GM18858 (cell line): ENCODE measurements around the gene GNAS-AS1.

Experiments
- ATAC-seq: cut with Tn5 transposase; IDR thresholded peaks from one replicate; pipeline ENCODE4 v1.9.1; 2021; ENCODE audit not compliant: unreplicated experiment

Gene GNAS-AS1

DNA sequence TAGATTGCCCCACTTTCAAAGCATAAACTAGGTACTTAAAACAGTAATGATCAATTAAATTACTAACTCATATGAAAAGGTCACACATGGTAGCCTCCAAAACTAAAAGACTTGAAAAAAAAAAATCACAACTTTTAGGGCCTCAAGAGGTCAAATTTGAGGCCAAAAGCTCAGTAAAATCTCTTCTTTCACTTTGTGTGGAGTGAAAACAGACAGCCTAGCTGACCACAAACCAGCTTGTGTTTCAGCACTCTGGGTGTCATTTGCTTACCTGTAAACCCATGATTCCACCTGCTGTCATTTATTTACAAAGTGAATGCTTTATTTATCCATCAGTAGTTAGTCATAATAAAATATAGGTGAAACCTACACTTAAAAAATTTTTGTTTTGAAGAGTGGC lies 35.8 kb upstream of the GNAS-AS1 start:
- ATAC-seq = no peak

DNA sequence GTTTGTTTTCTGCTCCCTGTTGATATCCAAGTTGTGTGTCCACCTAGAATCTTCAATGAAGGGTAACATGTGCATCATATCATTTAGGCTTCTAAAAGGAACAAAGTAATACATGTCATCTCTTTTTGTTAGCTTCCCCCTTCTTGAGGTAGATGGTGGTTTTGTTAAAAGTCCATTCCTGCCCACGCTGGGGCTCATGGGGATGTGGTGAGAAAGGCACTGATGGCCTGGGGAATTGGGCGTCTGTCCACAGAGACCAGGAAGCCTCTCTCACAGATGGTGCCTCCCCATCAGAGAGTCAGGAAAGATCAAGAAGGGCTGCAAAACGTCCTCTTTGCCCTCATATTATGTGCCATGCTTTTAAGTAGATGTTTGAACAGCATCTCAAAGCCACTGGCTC lies 34.3 kb upstream of the GNAS-AS1 start:
- no peak for ATAC-seq

DNA sequence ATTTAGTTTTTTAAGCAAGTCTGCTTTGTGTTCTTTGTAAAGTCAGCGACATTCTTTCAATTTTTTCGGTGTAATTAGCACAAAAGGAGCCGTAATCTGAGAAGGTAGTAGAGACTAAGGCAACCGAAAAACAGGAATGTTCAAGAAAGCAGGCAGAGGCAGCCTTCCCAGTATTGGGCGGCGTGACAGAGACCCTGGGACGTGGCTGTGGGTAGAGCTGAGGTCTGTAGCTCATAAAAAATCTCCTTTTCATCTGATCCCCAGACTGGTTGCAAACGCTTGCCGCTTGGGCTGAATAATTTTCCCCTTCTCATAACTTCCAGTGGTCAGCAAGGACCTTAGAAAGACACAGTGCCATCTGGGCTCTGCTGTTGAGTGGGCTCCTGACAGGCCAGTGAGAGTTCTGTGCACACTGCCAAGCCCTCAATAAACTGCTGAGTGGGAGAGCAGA lies 32.6 kb upstream of the GNAS-AS1 start:
- ATAC-seq = no peak

DNA sequence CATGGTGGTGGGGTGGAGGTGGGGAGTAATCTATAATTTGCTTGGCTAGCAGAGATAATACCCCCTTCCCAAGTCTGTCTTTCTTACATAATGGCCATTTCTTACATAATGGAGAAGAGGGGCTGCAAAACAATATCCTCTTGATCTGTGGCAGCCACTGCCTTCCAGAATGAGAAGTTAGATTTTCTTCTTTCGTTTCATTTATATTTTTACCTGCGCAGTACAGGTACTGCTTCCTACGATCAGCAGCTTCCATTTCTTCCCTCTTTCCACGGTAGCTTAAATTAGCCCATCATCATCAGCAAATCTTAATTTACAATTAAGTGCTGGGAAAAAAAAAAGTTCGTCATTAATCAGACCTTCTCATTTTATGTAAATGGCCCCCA lies 32.0 kb upstream of the GNAS-AS1 start:
- no peak for ATAC-seq

DNA sequence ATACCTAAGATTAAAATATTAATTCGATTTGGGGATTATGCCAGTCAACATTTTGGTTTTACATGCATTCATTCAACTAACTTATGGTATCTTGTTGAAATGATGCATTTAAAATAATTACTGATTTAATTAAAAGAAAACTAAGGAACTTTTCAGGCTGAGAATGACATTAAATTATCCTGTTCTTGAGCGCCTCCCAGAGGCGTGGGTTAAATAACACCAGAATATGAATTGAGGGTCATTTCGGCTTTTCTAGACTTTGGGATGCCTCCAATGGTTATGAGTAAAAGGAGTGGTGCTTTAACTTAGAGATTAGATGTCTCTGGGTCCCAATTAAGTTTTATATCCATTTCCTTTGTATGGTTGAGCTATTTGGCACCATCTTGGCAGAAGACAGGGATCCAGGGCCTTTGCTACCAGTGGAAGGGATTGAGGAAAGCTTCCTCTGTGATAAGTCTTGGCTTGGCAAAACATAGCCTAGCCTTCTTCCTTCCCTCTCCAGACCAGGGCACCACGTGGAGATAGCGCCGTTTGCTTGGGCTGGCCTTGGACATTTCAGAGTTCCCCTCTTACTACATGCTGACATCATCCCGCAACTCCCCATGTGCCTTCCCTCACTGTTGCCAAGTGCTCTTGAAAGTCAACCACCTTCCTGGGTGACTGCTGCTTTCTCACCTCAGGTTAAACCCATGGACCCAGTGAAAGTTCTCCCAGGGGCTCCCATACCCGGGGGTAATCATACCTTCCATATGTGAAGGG lies 30.5 kb upstream of the GNAS-AS1 start:
- no peak for ATAC-seq

DNA sequence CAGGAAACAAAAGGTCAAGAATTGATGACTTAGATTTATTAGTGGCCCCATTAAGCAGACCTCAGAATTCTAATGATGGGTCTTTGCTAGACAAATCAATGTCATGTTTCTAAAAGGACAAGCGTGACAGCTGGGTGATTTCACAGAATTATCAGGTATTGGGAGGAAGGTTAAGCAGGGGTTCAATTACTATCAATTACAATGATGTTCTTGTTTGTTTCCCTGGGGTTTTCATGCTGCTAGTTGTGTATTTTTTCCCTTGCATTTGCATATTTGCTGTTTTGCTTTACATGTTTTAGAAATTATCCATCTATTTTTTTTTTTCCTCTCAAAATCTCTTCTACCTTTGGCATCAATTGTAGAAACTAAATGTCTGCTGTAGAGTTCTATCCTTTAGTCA lies 29.7 kb upstream of the GNAS-AS1 start:
- ATAC-seq = no peak

DNA sequence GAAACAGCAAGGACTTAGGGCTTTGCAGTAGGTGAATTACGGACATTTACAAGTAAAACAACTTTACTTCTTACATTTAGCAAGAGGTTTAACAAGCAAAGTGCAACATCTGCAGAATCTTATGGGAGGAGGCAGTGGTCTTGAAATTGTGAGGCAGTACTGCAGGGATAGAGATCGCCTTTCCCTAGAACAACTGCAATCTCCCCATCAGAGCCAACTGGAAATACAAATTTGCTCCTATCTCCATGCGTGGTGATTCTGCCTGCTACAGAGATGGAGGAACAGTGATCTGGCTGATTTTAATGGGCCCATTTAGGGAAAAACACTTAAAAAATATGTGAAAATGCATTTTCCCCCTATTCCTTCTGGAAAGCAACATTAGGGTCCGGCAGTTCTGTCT lies 27.7 kb upstream of the GNAS-AS1 start:
- ATAC-seq = no peak

DNA sequence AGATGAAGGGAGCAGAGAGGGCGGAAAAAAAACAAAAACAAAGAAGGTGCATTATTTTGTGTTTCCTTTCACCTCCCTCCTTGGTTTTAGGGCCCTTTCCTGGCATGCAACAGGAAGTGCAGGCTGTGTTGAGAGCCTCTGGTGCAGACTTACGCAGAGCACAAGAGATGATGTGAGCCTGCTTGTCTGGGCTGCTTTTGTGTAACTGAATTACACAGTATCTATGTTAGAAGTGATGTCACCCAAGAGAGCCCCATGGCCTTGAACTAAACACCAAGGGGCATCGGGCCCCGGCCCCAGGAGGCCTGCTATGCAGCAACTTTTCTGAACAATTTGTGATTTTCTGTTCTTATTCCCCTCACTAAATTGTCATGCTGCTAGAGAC lies 27.3 kb upstream of the GNAS-AS1 start:
- no peak for ATAC-seq

DNA sequence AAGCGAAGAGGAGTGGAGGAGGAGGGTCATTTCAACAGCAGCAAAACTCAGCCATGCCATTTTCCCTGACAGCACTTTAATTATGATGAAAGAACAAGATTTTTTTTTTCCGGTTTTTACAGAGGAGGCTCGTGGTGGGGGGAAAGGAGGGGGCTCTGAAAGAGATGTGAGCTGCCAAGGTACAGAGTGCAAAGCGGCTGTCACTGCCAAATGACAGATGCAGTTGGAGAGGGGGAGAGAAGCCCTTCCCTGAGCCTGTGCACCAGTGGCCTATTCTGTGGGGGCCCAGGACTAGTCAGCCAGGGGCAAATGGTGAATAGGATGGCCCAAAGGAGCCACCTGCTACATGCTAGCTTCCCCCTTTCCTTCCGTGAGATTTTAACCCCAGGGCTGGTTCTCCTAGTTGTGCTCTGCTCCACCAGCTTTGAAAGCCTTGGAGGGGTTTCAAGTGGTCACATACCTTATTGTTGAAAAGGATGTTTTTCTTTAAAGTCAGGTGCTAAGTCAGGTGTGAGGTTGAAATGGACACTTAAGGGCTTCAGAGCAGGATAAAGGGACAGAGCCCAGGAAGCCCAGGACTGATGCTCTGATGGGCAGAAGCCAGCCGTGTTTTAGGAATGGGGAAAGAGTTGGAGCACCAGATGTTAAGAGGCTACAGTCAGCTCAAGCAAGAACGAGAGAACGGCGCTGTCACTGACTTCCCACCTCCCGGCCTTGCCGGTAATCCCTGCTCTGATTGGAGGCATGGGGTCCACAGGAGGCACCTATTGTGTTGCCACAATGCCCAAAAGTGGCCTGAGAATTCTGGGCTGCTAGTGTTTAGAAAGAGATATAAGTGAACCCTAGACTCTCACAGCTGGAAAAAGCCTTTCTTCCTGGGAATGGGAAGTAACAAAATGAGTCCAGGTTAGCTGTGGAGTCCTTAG lies 26.6 kb upstream of the GNAS-AS1 start:
- ATAC-seq = no peak

DNA sequence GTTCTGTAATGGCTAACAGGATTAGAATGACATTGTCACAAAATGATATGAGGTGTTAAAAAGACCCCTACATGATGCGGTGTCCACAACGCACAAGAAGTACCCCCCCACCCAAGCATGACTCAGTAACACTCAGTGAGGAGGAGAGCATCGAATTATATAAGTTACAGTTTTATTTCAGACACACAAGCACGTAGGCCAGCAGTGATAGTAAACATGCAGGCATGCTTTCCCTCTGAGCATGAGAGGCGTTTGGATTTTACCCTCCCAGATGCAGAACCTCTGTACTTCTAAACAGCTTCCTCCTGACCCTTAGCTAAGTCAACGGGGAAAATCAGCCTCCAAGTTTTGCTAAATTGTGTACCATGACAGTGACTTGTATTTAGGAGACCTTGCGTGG lies 25.7 kb upstream of the GNAS-AS1 start:
- ATAC-seq = no peak

DNA sequence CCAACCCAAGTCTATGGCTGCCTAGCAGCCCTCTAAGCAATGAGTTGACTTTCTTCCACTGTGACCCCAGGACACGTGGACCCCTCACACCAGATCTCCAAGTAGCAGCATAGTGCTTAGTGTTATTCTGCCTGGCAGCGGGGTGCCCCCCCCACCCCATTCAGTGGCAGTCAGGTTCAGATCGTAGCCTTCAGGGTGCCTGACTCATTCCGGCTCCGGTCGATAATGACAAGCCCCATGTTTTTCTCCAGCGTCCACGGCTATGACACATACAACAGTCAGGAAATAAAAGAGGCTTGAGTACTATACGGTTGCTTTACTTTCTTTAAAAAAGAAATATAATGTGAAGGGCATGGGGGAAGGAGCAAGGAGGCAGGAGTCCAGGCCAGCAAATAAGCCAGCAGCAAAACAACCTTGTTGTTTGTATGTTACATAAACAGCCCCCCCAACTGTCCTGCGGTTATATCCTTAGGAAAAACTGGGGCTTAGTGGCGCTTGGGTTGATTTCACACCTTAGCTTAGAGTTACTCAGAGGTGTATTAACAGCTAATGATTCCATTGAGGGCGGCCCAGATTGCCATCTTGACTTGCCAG lies 24.9 kb upstream of the GNAS-AS1 start:
- ATAC-seq = no peak

DNA sequence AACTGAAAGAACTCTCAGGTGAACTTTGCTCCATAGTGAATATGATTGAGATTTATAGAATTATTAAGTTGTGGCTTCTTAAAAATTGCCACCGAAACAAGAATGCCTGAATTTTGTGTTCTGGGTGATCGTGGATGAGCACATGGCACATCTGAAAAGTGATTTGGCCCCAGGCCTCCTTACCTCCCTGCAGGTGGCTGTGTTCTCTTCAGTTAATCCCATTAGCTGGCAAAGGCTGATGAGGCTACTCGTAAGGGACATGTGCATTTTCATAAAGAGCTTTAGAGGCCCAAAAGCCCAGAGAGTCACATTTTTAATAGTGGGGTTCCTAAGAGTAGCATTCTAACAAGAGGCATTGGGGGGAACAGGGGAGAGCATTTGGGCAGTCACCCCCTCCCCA lies 24.4 kb upstream of the GNAS-AS1 start:
- ATAC-seq = no peak

DNA sequence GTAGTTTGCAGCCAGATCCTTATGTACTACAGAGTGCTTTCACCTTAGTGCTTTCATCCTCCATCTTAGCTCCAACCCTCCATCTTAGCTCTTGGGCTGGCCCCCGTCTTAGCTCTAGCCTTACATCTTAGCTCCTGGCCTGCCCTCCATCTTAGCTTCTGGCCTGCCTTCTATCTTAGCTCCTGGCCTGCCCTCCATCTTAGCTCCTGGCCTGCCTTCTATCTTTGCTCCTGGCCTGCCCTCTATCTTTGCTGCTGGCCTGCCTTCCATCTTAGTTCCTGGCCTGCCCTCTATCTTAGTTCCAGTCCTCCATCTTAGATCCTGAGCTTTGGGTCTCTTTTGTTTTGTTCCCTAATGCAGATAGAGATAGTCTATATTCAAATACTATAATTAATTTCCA lies 23.8 kb upstream of the GNAS-AS1 start:
- ATAC-seq = no peak

DNA sequence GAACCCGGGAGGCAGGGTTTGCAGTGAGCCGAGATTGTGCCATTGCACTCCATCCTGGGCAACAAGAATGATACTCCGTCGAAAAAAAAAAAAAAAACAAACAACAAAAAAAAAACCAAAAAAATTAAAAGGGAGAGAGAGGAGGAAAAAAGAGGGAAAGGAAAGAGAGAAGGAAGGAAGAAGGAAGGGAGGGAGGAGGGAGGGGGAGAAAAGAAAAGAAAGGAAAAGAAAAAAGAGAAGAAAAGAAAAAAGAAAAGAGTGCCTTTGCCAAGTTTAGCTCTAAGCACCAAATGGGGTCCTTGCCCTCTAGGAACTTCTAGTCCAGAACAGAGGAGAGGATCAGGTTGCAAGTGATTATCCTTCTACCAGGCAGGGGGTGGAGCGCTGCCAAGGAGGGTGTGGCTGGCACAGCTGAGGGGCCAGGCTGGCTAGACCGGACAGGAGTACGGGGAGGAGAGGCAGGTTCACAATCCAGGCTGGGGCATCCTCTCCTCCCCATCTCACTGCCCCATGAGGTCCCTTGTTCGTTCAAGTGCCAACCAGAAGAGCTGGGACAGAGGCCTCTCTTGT lies 20.9 kb upstream of the GNAS-AS1 start:
- no peak for ATAC-seq

DNA sequence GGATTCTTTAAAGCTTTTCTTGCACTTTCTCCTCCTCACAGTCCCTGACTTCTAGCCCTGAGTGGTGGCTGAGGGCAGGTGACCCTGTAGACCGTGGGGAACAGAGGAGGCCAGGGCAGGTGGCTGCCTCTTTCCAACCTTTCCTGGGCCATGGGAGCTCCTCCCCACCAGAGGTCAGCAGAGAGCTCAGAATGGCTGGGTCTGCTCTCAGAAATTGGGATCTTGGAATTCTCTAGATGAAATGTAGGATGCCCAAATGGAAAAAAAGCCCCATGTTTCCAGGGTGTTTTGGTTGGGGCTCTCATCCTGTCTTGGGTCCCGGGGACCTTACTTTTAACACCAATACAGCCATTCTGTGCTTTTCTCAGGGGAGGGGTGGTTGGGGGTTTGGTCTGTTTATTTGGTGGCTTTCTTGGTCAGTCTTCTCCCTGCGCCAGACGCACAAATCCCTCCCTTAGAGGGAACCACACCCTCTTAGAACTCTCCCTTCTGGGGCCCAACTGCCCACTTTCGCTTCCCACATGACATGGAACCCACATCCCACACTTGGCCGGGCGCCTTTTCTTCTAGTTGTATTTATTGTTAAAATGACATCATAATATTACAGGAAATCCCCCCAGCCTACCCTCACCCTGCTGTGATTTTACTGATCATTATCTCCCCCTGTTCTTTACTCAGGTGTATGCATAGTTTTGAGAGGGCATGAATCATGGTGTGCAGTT lies 19.8 kb upstream of the GNAS-AS1 start:
- no peak for ATAC-seq

DNA sequence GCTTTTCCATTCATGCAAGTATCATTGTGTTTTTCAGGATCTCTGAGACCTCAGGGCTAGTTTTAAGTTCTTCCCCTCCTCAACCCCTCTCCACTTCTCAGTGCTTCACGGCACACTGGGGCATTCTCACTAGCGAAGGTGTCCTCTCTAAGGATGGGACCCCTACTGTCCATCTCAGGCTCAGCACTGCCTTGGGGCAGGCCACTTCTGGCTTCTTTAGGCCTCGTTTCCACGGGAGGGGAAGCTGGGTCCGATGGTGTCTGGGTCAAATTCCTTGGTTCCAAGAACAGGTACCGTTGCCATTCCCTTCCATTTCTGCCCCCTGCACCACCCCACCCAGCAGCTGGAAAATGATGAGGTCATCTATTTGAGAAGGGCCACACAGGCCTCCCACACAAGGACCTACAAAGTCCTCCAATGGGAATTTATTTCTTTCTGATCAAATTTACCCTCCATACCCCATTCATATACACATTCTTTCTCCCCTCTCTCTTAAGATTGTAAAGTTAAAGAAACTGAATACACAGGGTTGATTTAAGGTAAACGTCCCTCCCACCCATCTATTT lies 19.0 kb upstream of the GNAS-AS1 start:
- no peak for ATAC-seq

DNA sequence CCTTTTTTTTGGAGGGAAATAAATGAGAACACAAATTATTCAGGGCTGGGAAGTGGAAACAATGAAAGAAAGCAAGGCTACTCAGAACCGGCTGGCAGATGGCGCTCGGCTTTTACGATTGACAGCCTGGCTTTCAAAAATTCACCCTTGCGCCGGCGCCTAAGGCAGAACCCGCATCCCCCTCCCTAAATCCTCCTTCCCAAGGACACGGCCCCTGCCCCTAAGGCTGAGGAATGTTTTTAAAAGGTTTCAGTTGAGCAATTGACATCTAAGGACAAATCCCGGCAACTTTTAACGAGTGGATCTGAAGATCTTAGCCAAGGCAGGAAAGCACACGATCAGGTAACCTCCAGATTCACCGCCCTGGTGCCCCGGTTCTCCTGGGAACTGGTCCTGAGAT lies 18.1 kb upstream of the GNAS-AS1 start:
- no peak for ATAC-seq

DNA sequence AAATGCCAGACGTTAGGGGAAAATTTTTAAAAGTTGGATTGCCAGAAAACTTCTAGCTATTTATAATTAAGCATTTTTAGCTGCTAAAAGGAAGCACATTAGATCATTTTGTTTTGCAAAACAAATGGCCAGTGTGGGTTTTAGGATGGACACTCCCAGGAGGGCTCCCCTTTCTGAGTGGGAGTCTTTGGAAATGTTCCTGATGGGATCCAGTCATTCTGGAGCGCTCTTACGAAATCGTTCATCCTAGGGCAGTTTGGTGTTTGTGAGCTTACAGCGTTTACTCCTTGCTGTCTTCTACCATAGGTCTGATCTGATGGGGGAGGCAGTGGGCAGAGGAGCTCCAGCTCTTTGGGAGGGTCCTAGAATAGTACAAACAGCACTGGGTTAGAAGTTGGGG lies 16.5 kb upstream of the GNAS-AS1 start:
- ATAC-seq = no peak

DNA sequence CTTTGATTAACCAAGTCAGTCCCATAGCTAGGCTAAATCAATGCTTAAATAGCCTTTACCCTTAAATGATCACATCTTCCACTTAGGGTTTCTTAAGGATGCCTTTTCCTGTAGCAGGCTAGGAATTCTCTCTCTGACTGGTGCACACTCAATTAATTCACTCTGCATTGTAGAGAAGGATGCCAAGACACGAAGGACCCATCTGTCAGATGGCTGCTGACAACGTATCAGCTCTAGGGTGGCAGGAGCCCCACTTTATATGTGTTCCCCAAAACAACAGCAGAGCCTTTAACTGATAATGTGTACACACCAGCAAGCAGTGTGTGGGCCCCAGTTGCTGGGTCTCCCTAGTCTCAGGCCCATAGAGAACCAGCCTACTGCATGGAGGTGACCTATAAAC lies 15.1 kb upstream of the GNAS-AS1 start:
- no peak for ATAC-seq

DNA sequence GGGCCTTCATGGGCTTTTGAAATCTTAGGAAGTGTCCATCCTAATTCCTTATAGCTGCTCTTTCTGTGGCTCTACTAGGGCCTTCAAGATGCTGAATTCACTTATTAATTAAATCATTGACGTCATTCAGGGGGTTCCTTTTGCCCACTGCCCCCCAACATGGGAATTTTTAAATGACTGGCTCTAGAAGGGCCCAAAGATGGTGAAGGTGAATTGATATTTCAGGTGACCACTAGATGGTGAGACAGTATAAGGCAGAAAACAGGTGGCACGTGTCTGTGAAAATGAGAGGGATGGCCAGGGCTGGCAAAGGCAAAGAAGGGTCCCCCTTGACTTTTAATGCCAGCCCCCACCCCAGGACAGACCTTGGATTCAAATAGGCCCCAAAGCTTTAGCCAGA lies 13.6 kb upstream of the GNAS-AS1 start:
- no peak for ATAC-seq
